Caco-2 (cell line): ENCODE results near the gene SFRP5. TPM values are rescaled to one million over a fixed set of nuclear protein-coding genes. Genes with fewer than 3 reads are reported as not detected.

Source experiments
- BruUV-seq: library from RNA; stranded (reverse); fragments of 400-500 nt; replicated peaks from 2 replicates; lab custom pipeline; 2021; lab: Mats Ljungman, UMichigan
- CTCF ChIA-PET: fragments of 300-600 bp; sonication (Branson Sonifier 250); formaldehyde crosslinking; loops from one replicate; lab custom pipeline; 2022; ENCODE audit warnings: antibody characterized with exemption; lab: Charles Lee
- POLR2A ChIA-PET: fragments of 300-600 bp; sonication (Branson Sonifier 250); formaldehyde crosslinking; loops from one replicate; lab custom pipeline; 2022; ENCODE audit warnings: antibody characterized with exemption; lab: Charles Lee
- DNase-seq, 2 experiments: peaks; one replicate each; pipeline versions ENCODE4 v3.0.0 to v3.0.0-alpha.2; 2020 to 2022
- H3K27me3 ChIP-seq: replicated peaks from 2 replicates; pipeline ENCODE4 v1.6.0; 2011; ENCODE audit warnings: low read length; ENCODE audit not compliant: control insufficient read depth, insufficient read depth
- H3K36me3 ChIP-seq: 2 replicates; pipeline ENCODE4 v1.5.1; 2011; ENCODE audit warnings: low read length; ENCODE audit not compliant: control insufficient read depth, insufficient read depth
- H3K4me1 ChIP-seq: fragments of 250-450 bp; sonication (Bioruptor Pico); 2 replicates; pipeline ENCODE4 v1.5.1; 2020; ENCODE audit warnings: mild to moderate bottlenecking
- H3K4me3 ChIP-seq: 2 replicates; pipeline ENCODE4 v1.5.1; 2011; ENCODE audit warnings: low read depth, mild to moderate bottlenecking, control low read depth, low read length
- H3K9me3 ChIP-seq: fragments of 250-450 bp; sonication (Bioruptor Pico); 2 replicates; pipeline ENCODE4 v1.5.1; 2020; ENCODE audit warnings: mild to moderate bottlenecking, moderate library complexity
- H3K27ac Mint-ChIP-seq: one replicate; pipeline ENCODE4 v1.8.0; 2022; ENCODE audit warnings: mixed read lengths; ENCODE audit not compliant: unreplicated experiment
- H3K27me3 Mint-ChIP-seq: one replicate; pipeline ENCODE4 v1.8.0; 2022; ENCODE audit warnings: mixed read lengths; ENCODE audit not compliant: insufficient read depth, unreplicated experiment
- H3K36me3 Mint-ChIP-seq: one replicate; pipeline ENCODE4 v1.8.0; 2022; ENCODE audit warnings: mild to moderate bottlenecking, mixed read lengths; ENCODE audit not compliant: insufficient read depth, unreplicated experiment
- H3K4me1 Mint-ChIP-seq: one replicate; pipeline ENCODE4 v1.8.0; 2022; ENCODE audit warnings: low read depth, mixed read lengths; ENCODE audit not compliant: unreplicated experiment
- H3K4me3 Mint-ChIP-seq: one replicate; pipeline ENCODE4 v1.8.0; 2022; ENCODE audit warnings: mild to moderate bottlenecking, moderate library complexity, mixed read lengths; ENCODE audit not compliant: unreplicated experiment
- H3K9me3 Mint-ChIP-seq: one replicate; pipeline ENCODE4 v1.8.0; 2022; ENCODE audit warnings: mixed read lengths; ENCODE audit not compliant: unreplicated experiment
- intact Hi-C: fragments of 100-400 bp; cut with micrococcal nuclease; formaldehyde crosslinking; loops from one replicate; pipeline ENCODE4 v1.10.0; 2022; ENCODE audit not compliant: unreplicated experiment
- total RNA-seq: library from RNA; stranded (reverse); gene quantifications from 2 replicates; pipeline ENCODE4 v1.2.3, GENCODE V29; 2022
- TF ChIP-seq, protein P1 (sequence below), 2 experiments: fragments of 200-600 bp in 1 of 2; IDR thresholded peaks; 1 replicate in 1 of 2; 2 replicates in 1 of 2; pipeline versions ENCODE4 v1.5.1 to v1.8.0; 2011 to 2022; ENCODE audit warnings: antibody characterized with exemption in 1 of 2, control low read depth in 1 of 2, inconsistent platforms in 1 of 2, low read depth in 1 of 2, low read length in 1 of 2, mild to moderate bottlenecking in 1 of 2, moderate library complexity in 1 of 2; ENCODE audit not compliant: insufficient read depth in 1 of 2, severe bottlenecking in 1 of 2, unreplicated experiment in 1 of 2

SFRP5 gene
- total RNA-seq, 1 experiment from 2014 or later, result 1.1 TPM

DNA sequence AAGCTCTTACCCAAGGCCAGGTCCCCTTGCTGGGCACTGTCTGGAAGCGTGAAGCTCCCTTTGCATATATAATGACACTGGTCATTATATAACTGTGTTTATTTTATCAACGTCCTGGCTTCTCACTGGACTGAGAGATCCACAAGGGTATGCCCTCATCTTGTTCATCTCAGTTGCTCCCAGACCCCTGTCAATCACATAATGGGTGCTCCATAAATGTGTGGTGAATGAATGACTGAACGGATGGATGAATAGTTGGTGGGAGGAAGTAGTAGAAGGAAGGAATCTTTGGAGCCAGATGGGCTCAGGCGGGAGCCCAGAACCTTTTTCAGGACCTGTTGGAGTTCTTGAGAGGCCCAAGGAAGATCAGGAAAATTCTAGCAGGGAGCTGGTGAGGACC is 7.7 kb upstream of the SFRP5 start:
- Mint-ChIP-seq H3K4me3 (no peak overlapping the region), H3K36me3 (no peaks in the 10 kb centered on the region), H3K4me1 (no peaks in the 10 kb centered on the region), H3K9me3 (no peaks in the 10 kb centered on the region), H3K27ac (no peak overlapping the region), H3K27me3 (no peaks in the 10 kb centered on the region)
- BruUV-seq, result no TSS peak
- intact Hi-C loops, result no loop called here
- Histone ChIP-seq H3K4me1 (peaks cover 8% of the 10 kb centered on the region; the same call in 1 of the 2 replicates), H3K27me3 (no peaks in the 10 kb centered on the region), H3K36me3 (no peaks in the 10 kb centered on the region), H3K4me3 (no peak overlapping the region), H3K9me3 (no peaks in the 10 kb centered on the region)
- TF ChIP-seq, protein P1, sequence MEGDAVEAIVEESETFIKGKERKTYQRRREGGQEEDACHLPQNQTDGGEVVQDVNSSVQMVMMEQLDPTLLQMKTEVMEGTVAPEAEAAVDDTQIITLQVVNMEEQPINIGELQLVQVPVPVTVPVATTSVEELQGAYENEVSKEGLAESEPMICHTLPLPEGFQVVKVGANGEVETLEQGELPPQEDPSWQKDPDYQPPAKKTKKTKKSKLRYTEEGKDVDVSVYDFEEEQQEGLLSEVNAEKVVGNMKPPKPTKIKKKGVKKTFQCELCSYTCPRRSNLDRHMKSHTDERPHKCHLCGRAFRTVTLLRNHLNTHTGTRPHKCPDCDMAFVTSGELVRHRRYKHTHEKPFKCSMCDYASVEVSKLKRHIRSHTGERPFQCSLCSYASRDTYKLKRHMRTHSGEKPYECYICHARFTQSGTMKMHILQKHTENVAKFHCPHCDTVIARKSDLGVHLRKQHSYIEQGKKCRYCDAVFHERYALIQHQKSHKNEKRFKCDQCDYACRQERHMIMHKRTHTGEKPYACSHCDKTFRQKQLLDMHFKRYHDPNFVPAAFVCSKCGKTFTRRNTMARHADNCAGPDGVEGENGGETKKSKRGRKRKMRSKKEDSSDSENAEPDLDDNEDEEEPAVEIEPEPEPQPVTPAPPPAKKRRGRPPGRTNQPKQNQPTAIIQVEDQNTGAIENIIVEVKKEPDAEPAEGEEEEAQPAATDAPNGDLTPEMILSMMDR (IDR thresholded peaks at IDR 0.05; ENCODE audit: insufficient read depth in 1 of 2, low read depth in 1 of 2, low read length in 1 of 2, severe bottlenecking in 1 of 2, unreplicated experiment in 1 of 2), result no peak
- CTCF ChIA-PET, result no interaction called here
- DNase-seq, result no peak
- POLR2A ChIA-PET, result no interaction called here

DNA sequence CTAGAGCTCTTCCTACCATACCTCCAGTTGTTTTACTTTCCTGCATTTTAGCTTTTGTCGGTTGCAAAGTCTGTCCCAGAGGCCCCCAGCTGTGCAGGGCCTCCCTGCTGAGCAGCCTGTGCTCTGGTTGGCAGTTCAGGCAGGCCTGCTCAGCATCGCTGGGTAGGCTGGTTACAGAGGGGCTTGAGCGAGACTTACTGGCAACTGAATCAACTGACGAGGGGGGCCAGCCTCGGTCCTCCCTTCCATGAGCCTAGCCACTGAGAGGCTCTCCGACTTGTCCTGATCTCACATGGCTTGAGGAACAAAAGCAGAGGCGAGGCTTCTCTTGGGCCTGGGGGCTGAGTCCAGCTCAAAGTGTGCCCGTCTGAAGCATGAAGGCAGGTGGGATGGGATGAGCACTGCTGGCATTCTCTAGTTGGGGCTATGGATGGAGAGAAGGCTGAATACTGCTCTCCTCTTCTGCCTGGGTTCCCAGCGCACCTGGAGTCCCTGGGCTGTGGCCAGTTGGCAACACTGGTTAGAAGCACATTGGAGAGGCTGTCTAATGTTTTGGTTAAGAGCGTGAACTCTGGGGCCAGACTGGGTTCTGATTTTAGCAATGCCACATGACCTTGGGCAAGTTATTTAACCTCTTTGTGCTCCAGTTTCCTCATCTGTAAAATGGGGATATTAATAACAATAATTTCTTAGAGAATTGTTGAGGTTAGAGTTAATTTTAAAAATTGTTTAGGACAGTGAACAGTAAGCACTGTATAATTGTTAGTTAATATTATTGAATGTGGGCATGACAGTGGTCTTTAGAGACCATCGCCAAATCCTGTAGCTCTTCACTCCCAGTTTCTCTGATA is 6.9 kb upstream of the SFRP5 start:
- ChIA-PET CTCF (no interaction called here), POLR2A (no interaction called here)
- H3K27me3 Mint-ChIP-seq, result no peaks in the 10 kb centered on the region

GRCh38 chr10:97777143-97777542 is 5.3 kb upstream of the SFRP5 start:
- H3K4me1 Mint-ChIP-seq, result peaks cover 4% of the 10 kb centered on the region
- no peak overlapping the region for H3K4me3 ChIP-seq
- H3K9me3 ChIP-seq, result no peaks in the 10 kb centered on the region
- H3K27me3 Mint-ChIP-seq, result peaks cover 2% of the 10 kb centered on the region
- peaks cover 19% of the 10 kb centered on the region for H3K4me1 ChIP-seq
- no peak for DNase-seq
- no peaks in the 10 kb centered on the region for H3K36me3 Mint-ChIP-seq
- TF ChIP-seq, protein P1 (IDR thresholded peaks at IDR 0.05; ENCODE audit: insufficient read depth in 1 of 2, low read depth in 1 of 2, low read length in 1 of 2, severe bottlenecking in 1 of 2, unreplicated experiment in 1 of 2), result no peak
- no TSS peak for BruUV-seq
- H3K4me3 Mint-ChIP-seq, result no peak overlapping the region
- no peak overlapping the region for H3K27ac Mint-ChIP-seq
- ChIA-PET CTCF (no interaction called here), POLR2A (no interaction called here)
- intact Hi-C loops, result no loop called here
- H3K9me3 Mint-ChIP-seq, result no peaks in the 10 kb centered on the region
- H3K36me3 ChIP-seq, result no peaks in the 10 kb centered on the region
- H3K27me3 ChIP-seq, result no peaks in the 10 kb centered on the region

More for the DNA sequence above, 6.9 kb upstream of the SFRP5 start:
- intact Hi-C loops, result no loop called here
- DNase-seq, result no peak
- Mint-ChIP-seq H3K4me3 (no peak overlapping the region), H3K27ac (no peak overlapping the region), H3K9me3 (no peaks in the 10 kb centered on the region), H3K36me3 (no peaks in the 10 kb centered on the region), H3K4me1 (no peaks in the 10 kb centered on the region)
- H3K27me3 ChIP-seq, result no peaks in the 10 kb centered on the region
- TF ChIP-seq, protein P1 (IDR thresholded peaks at IDR 0.05; ENCODE audit: insufficient read depth in 1 of 2, low read depth in 1 of 2, low read length in 1 of 2, severe bottlenecking in 1 of 2, unreplicated experiment in 1 of 2), result no peak
- H3K4me1 ChIP-seq, result peaks cover 5% of the 10 kb centered on the region; the same call in 1 of the 2 replicates
- BruUV-seq, result no TSS peak
- H3K4me3 ChIP-seq, result no peak overlapping the region
- no peaks in the 10 kb centered on the region for H3K36me3 ChIP-seq
- no peaks in the 10 kb centered on the region for H3K9me3 ChIP-seq
